A172 (cell line): ENCODE data around the gene ZNF286A. TPM values are rescaled to one million over a fixed set of nuclear protein-coding genes. Genes with fewer than 3 reads are reported as not detected.
"Not testable (repeated sequence)": the region's sequence is repeated elsewhere in the genome, so short reads cannot be mapped to it uniquely, and the experiment has no call there.

ENCODE experiments used
- DNase-seq: peaks from one replicate; pipeline ENCODE4 v3.0.0-alpha.2; 2015; ENCODE audit warnings: low spot score
- total RNA-seq: library from RNA; depleted of rRNA; stranded (reverse); fragments of >200 nt; shearing (Covaris generic); gene quantifications from 2 replicates; pipeline ENCODE4 v1.2.3, GENCODE V29; 2014

Gene ZNF286A
- total RNA-seq, 1 experiment from 2014 or later, result 97.4 TPM

DNA sequence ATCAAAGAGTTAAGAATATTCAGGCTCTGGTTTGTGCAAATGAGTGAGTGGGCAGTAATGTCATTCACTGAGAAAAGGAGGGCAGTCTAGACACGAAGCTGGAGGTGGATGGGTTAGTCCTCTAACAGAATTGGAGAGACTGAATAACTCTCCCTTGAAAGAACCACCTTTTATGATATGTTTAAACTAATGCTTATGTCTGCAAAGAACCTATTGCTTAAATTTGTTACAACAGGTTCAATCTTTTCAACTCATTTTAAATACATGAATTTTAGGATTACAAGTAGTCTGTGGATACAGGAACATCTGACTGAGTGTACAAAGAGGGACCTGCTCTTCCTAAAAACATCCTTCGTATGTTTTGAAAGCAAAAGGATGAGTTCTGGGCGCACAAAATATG, 585 bp upstream of the ZNF286A start:
- DNase-seq, result not testable (repeated sequence)

DNA sequence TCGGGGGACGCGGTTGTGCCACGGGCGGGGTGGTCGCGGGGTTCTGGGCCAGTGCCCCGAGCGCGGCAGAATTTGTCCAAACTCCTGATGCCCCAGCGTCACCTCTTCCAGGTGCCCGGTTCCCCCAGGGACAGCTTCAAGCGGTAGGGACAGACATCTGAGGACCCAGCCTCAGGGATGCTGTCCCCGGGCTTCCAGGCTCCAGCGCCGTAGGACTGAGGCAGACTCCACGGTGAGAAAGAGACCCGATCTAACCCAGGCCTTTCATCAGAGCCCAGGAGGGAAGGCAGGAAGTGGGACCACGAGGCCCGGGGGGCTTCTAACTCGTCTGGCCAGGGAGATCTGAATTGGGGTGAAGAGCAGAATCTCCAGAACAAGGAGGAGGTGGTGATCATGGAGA, 385 bp downstream of the ZNF286A start:
- DNase-seq, result not testable (repeated sequence)

GRCh38 chr17:15704239-15704638, 4.7 kb downstream of the ZNF286A start:
- not testable (repeated sequence) for DNase-seq

- not testable (repeated sequence) for DNase-seq
These were observed 5.3 kb downstream of the ZNF286A start for GRCh38 chr17:15704813-15705212.

- not testable (repeated sequence) for DNase-seq
These were observed 9.3 kb downstream of the ZNF286A start for GRCh38 chr17:15708879-15709278.

DNA sequence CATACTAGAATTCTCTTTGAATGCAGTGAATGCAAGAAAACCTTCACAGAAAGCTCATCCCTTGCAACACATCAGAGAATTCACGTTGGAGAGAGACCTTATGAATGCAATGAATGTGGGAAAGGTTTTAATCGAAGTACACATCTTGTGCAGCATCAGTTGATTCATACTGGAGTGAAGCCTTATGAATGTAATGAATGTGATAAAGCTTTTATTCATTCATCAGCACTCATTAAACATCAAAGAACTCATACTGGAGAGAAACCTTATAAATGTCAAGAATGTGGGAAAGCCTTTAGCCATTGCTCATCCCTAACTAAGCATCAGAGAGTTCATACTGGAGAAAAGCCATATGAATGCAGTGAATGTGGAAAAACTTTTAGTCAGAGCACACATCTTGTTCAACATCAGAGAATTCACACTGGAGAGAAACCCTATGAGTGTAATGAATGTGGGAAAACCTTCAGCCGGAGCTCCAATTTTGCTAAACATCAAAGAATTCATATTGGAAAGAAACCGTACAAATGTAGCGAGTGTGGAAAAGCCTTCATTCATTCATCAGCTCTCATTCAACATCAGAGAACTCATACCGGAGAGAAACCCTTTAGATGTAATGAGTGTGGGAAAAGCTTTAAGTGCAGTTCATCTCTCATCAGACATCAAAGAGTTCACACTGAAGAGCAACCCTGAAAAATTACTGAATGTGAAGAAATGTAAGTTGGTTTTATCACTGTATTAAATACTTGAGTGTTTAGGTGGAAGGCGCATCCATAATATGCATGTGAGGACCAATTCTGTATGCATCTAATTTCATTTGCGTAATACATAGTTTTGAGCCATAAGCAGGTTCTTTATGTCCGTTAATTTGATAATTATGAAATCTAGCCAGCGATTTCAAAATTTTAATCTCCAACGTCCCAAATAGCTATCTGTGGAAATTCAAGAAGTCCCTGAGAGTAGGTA, 17.3 kb downstream of the ZNF286A start:
- DNase-seq, result not testable (repeated sequence)

DNA sequence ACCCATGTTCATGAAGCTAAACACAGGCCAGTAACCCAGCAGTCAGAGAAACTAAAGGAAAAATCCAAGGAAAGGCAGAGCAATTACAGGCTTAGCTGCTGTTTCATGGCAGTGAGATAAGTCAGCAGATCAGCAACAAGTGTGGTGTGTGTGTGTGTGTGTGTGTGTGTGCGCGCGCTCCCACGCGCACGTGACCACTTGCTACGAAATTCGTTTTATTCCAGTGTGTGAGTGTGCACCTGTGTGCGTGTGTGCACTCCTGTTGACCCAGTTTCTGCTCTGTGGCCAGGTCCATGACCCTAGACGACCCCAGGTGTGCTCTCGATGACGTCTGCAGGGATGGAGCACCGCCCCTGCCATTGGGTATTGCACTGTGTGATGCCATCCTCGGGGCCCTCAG, 31.0 kb downstream of the ZNF286A start:
- DNase-seq, result not testable (repeated sequence)

DNA sequence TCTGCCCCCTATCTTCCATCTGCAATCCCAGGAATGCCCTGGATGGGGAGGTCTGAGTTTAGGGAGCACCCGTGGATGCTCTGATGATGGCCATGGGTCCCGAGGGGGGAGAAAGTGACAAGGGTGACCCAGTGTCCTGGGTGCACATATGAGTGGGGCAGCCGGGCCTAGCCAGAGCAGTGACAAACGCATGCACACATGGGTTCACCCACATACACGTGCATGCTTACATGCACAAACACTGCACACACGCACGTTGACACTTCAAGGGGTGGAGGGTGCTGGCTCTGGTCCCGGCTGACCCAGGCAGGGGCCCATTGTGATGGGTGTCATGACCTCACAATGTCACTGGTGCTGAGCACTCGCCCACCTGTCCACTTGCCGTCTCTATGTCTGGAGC, 32.3 kb downstream of the ZNF286A start, which contains the start of gene TBC1D26:
Gene TBC1D26, plus strand, starts transcription at position 384 of the 400 bp plus-strand sequence. CDS start 3,066 bp downstream, outside the sequence.
- DNase-seq, result not testable (repeated sequence)

GRCh38 chr17:15733174-15733789, 33.7 kb downstream of the ZNF286A start:
- DNase-seq, result not testable (repeated sequence)

- DNase-seq, result not testable (repeated sequence)
These were observed 37.0 kb downstream of the ZNF286A start for GRCh38 chr17:15736578-15736977.

GRCh38 chr17:15738066-15738465, 38.5 kb downstream of the ZNF286A start:
- DNase-seq, result no peak

GRCh38 chr17:15739259-15739658, 39.7 kb downstream of the ZNF286A start:
- not testable (repeated sequence) for DNase-seq

DNA sequence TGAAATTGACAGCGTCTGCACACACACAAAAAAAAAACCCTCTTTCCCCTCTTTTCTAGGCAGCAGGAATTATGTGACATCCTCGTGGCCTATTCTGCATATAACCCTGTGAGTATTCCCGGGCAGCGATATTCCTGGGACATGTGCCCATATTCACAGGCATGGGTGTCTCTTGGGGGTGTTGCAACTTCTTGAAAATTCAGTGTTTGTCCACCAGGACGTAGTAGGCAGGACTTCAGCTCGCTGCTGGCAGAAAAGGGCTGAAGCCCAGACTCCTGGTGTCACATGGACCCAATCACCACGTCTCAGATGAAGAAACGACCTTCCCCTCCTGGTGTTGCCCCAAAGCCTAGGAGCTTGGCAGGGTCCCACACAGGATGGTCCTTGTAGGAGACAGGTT, 40.5 kb downstream of the ZNF286A start:
- DNase-seq, result not testable (repeated sequence)

GRCh38 chr17:15740570-15741120, 41.1 kb downstream of the ZNF286A start:
- DNase-seq, result no peak

GRCh38 chr17:15741624-15742023, 42.1 kb downstream of the ZNF286A start:
- DNase-seq, result no peak

DNA sequence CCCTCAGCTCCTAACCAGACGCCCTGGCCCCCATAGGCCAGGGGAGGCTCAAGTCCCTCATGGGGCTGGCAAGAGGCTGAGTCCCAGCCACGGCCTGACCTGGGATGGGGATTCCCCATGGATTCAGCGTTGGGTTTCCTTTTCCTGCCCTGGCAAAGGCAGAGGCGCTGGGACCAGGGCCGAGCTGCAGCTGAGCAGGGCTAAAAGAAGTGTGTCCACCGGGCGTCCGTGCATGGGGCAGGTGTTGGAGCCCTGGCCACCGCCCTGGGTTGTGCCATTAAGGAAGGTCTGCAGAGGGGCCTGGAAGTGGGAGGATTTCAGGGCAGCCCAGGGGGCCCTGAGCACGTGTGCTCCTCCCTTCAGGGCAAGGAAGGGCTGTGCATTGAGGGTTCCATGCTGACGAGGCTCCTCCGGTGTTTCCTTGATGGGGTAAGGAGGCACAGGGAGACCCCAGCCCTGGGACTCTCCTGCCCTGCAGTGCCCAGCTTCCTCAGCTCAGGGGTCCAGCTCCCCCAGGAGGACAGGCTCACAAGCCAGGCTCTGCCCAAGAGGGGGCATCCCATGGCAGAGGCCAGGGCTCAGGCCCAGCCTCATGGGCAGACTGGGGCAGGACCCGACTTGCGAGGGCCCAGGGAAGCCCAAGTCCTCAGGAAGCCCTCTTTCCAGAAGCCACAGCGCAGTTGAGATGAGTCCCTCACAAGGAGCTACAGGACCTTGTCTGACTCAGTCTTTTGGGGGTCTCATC, 42.7 kb downstream of the ZNF286A start:
- DNase-seq, result no peak

DNA sequence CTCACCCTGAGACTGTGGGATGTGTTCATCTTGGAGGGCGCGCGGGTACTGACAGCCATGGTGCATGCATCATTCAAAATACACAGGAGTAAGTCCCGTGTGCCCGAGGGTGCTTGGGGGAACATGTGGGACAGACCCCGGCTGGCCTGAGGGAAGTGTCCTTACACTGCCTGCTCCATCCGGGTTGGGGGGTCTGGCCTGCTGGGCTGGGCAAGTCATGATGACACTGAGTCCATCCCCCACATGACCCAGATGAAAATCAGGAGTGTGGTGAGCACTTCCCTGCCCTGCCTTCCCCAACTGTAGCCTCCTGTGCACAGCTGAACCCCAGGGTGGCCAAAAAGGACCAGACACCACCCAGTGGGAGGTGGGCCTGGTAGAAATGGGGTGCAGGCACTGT, 43.4 kb downstream of the ZNF286A start:
- DNase-seq, result no peak

- no peak for DNase-seq
These were observed 44.6 kb downstream of the ZNF286A start for GRCh38 chr17:15744074-15744676.

DNA sequence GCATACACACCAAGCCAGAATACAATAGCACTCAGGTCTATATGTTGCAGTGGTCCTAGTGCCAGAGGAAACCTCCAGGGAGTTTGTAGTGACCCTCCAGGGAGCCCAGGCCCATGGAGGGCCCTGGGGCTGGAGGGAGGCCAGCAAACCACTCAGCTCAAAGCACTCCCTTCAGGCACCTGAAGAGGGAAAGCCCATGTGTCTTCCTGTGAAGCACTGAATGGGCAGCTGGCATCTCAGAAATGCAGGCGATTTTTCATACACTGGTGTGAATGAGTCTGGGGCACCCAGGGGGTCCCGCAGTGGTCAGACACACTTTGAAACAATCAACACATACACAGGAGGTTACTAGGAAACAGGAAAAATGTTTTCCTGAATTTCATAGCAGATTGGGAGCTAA, 45.3 kb downstream of the ZNF286A start:
- DNase-seq, result peak; percentile 8

DNA sequence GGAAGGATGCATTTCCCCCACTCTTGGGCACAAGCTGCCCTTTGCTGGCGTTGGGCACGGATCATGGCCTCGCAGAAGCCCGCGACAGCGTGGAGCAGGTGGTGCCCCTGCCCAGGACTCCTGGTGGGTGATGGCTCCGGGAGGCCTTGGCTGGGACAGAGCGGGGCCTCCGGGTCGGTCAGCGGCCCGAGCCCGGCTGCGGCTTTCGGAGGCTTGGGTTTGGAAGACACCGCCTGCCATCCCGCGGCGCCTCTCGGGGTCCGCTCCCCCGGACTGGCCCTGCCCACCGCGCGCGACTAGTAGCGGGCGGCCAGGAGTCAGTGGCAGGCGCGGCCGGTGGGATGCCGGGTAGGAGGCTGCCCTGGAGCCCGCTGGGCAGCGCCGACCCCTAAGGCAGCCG, 49.9 kb downstream of the ZNF286A start:
- DNase-seq, result not testable (repeated sequence)

DNA sequence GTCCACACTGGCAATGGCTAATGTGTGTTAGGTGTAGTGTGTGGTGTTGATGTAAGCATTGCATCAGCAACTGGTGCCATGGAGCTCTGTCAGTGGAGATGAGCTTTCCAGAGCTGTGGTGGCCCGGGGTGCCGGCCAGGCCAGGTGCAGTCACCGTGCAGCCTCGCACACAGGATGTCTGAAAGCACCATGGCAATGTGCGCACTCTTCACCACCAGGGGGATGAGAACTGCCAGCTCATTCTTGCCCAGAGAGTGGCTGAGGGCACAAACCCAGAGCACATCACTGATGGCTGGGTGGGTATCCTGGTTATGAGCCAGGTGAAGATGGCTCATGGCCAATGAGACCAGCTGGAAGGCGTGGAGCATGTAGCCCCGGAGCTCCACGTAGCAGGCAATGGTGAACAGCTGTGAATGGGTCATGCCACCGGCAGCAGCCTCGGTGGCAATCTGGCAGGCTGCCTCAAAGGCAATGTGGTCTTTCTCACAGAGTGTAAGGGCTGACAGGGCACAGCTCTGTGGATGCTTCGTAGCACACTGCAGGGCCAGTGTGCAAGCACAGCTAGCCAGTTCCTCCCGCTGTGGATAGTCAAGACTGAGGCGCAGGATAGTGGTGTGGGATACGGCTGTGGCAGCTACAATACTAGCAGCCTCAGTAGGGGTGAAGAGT, 69.4 kb downstream of the ZNF286A start:
- DNase-seq, result not testable (repeated sequence)
